Liver (tissue), 9 donors: ENCODE data around the gene ZNF888. TPM values are rescaled to one million over a fixed set of nuclear protein-coding genes. Genes with fewer than 3 reads are reported as not detected.

Source experiments
- DNase-seq: peaks from one replicate; pipeline ENCODE4 v3.0.0-alpha.2; 2017; ENCODE audit warnings: low spot score
- H3K27ac ChIP-seq, 2 donors: one replicate each; pipeline ENCODE4 v1.7.0; 2013; ENCODE audit warnings: inconsistent platforms in 2 of 2, low read length in 2 of 2, control low read depth in 1 of 2, low read depth in 1 of 2, mild to moderate bottlenecking in 1 of 2
- H3K27me3 ChIP-seq, 4 donors: one replicate each; pipeline versions ENCODE4 v1.6.1 to v1.7.0; 2013; ENCODE audit warnings: low read length in 3 of 4, inconsistent platforms in 1 of 4, mild to moderate bottlenecking in 1 of 4, moderate library complexity in 1 of 4; ENCODE audit not compliant: control insufficient read depth in 4 of 4, insufficient read depth in 4 of 4
- H3K36me3 ChIP-seq, 4 donors: one replicate each; pipeline versions ENCODE4 v1.6.1 to v1.7.0; 2013; ENCODE audit warnings: low read length in 3 of 4, mild to moderate bottlenecking in 3 of 4, low read depth in 1 of 4, moderate library complexity in 1 of 4; ENCODE audit not compliant: control insufficient read depth in 4 of 4, insufficient read depth in 3 of 4
- H3K4me1 ChIP-seq, 4 donors: one replicate each; pipeline versions ENCODE4 v1.6.1 to v1.7.0; 2013; ENCODE audit warnings: low read length in 3 of 4, mild to moderate bottlenecking in 3 of 4, moderate library complexity in 1 of 4; ENCODE audit not compliant: control insufficient read depth in 4 of 4, insufficient read depth in 4 of 4
- H3K4me3 ChIP-seq, 3 donors: one replicate each; pipeline versions ENCODE4 v1.6.1 to v1.7.0; 2013; ENCODE audit warnings: low read length in 3 of 3, control low read depth in 1 of 3, low read depth in 1 of 3, mild to moderate bottlenecking in 1 of 3
- H3K9ac ChIP-seq, 2 donors: one replicate each; pipeline ENCODE4 v1.7.0; 2013; ENCODE audit warnings: low read length in 2 of 2, mild to moderate bottlenecking in 2 of 2, moderate library complexity in 2 of 2, control low read depth in 1 of 2, low read depth in 1 of 2
- H3K9me3 ChIP-seq, 4 donors: one replicate each; pipeline versions ENCODE4 v1.6.1 to v1.7.0; 2013; ENCODE audit warnings: low read length in 3 of 4; ENCODE audit not compliant: control insufficient read depth in 4 of 4
- ATF3 ChIP-seq: IDR thresholded peaks from 2 replicates; pipeline ENCODE4 v1.6.1; 2016; ENCODE audit warnings: antibody characterized with exemption
- EGR1 ChIP-seq, 2 donors: IDR thresholded peaks; 2 replicates each; pipeline ENCODE4 v1.6.1; 2016 to 2018; ENCODE audit warnings: antibody characterized with exemption in 2 of 2, low read depth in 2 of 2
- FOXA1 ChIP-seq: IDR thresholded peaks from 2 replicates; pipeline ENCODE4 v1.6.1; 2016; ENCODE audit warnings: antibody characterized with exemption
- FOXA2 ChIP-seq: IDR thresholded peaks from 2 replicates; pipeline ENCODE4 v1.6.1; 2016; ENCODE audit warnings: antibody characterized with exemption
- GABPA ChIP-seq, 2 donors: IDR thresholded peaks in 1 of 2; conservative IDR thresholded peaks in 1 of 2; 2 replicates each; pipeline ENCODE4 v1.6.1; 2016; ENCODE audit warnings: antibody characterized with exemption in 2 of 2, mild to moderate bottlenecking in 1 of 2, moderate library complexity in 1 of 2
- HNF4G ChIP-seq: IDR thresholded peaks from 2 replicates; pipeline ENCODE4 v1.6.1; 2016; ENCODE audit warnings: antibody characterized with exemption
- JUND ChIP-seq, 2 donors: IDR thresholded peaks; 2 replicates each; pipeline ENCODE4 v1.6.1; 2016; ENCODE audit warnings: antibody characterized with exemption in 2 of 2
- MAX ChIP-seq: IDR thresholded peaks from 2 replicates; pipeline ENCODE4 v1.6.1; 2016; ENCODE audit warnings: antibody characterized with exemption
- NR2F2 ChIP-seq: IDR thresholded peaks from 2 replicates; pipeline ENCODE4 v1.6.1; 2016; ENCODE audit warnings: antibody characterized with exemption
- RAD21 ChIP-seq, 2 donors: IDR thresholded peaks; 2 replicates each; pipeline ENCODE4 v1.6.1; 2016; ENCODE audit warnings: antibody characterized with exemption in 2 of 2, mild to moderate bottlenecking in 2 of 2
- REST ChIP-seq: IDR thresholded peaks from 2 replicates; pipeline ENCODE4 v1.6.1; 2016; ENCODE audit warnings: antibody characterized with exemption, mild to moderate bottlenecking
- RXRA ChIP-seq, 2 donors: IDR thresholded peaks; 2 replicates each; pipeline ENCODE4 v1.6.1; 2017 to 2018; ENCODE audit warnings: antibody characterized with exemption in 2 of 2, mild to moderate bottlenecking in 1 of 2
- SP1 ChIP-seq: IDR thresholded peaks from 2 replicates; pipeline ENCODE4 v1.6.1; 2018; ENCODE audit warnings: antibody characterized with exemption, mild to moderate bottlenecking
- TAF1 ChIP-seq: conservative IDR thresholded peaks from 2 replicates; pipeline ENCODE4 v1.6.1; 2016; ENCODE audit warnings: antibody characterized with exemption, mild to moderate bottlenecking
- YY1 ChIP-seq: IDR thresholded peaks from 2 replicates; pipeline ENCODE4 v1.6.1; 2016; ENCODE audit warnings: antibody characterized with exemption, mild to moderate bottlenecking
- ZBTB33 ChIP-seq: IDR thresholded peaks from 2 replicates; pipeline ENCODE4 v1.6.1; 2016; ENCODE audit warnings: antibody characterized with exemption
- WGBS: extraction: QIAGEN DNeasy Blood & Tissue Kit; methylation state at CpG from one replicate; pipeline ENCODE4 v1.1.7; 2013; 5-methylcytosine and 5-hydroxymethylcytosine counted together
- polyA plus RNA-seq, 2 donors: library from polyadenylated mRNA; stranded (reverse) in 1 of 2; unstranded in 1 of 2; fragments of 200-250 nt in 1 of 2; fragments of >200 nt in 1 of 2; fragmentation: Nextera tagmentation in 1 of 2; extraction: Ambion mirVana in 1 of 2; gene quantifications; one replicate each; pipeline versions ENCODE4 v1.2.1 to v1.2.3, GENCODE V29; 2013 to 2015
- total RNA-seq, 2 donors: library from RNA; depleted of rRNA; stranded (reverse); fragments of >200 nt; gene quantifications; one replicate each; pipeline ENCODE4 v1.2.3, GENCODE V29; 2014
- donor health status: healthy.
- donor health status: healthy.
- donor health status: healthy.
- donor health status: healthy.
- donor health status: healthy.

Gene ZNF888
- total RNA-seq = 1 to 10 TPM; 1.2 to 9.0 TPM
- under 1 TPM; 0.11 to 0.25 TPM for polyA plus RNA-seq

- TF ChIP-seq MAX (no peak), SP1 (peak; percentile 39)
- no peaks in the 10 kb centered on the region for H3K27me3 ChIP-seq
- peak within 1 kb of the TSS; percentile 42 to 71 (median 69) for H3K4me3 ChIP-seq
- H3K27ac ChIP-seq = peak within 1 kb of the TSS; percentile 64 to 72
- H3K36me3 ChIP-seq = no peaks in the 10 kb centered on the region
- WGBS = 4% methylated on average over 55 of the region's 55 CpGs
- H3K9ac ChIP-seq = peak within 1 kb of the TSS; percentile 47 to 83
- peaks cover 0 to 4% (median under 1%) of the 10 kb centered on the region in 4 donors for H3K9me3 ChIP-seq
- peak; percentile 97 for DNase-seq
- H3K4me1 ChIP-seq = no peaks in the 10 kb centered on the region
Observed at GRCh38 chr19:52922841-52923777, at the start of gene ZNF888. ZNF888 (minus strand) TSS chr19:52923428; CDS start chr19:52917873, 5,555 bp downstream.

- DNase-seq = no peak
- 90% methylated on average over 2 of the region's 2 CpGs for WGBS
- Histone ChIP-seq H3K27me3 (no peaks in the 10 kb centered on the region), H3K36me3 (no peaks in the 10 kb centered on the region), H3K9ac (no peak overlapping the region), H3K9me3 (peaks cover 5 to 19% (median 10%) of the 10 kb centered on the region in 4 donors), H3K27ac (no peak overlapping the region), H3K4me3 (no peak overlapping the region), H3K4me1 (peaks cover 2 to 4% (median 4%) of the 10 kb centered on the region in 4 donors)
- TF ChIP-seq REST (no peak), ATF3 (no peak), YY1 (no peak), EGR1 (IDR thresholded peaks at IDR 0.05; ENCODE audit: low read depth in 2 of 2) (no peak), FOXA2 (no peak), ZBTB33 (no peak), SP1 (no peak), JUND (IDR thresholded peaks at IDR 0.05) (no peak), FOXA1 (no peak), HNF4G (no peak), NR2F2 (no peak), RAD21 (IDR thresholded peaks at IDR 0.05) (no peak), GABPA (IDR thresholded peaks at IDR 0.05 in 1 of 2, conservative IDR thresholded peaks at IDR 0.05 in 1 of 2) (no peak), TAF1 (no peak), RXRA (IDR thresholded peaks at IDR 0.05) (no peak)
Observed at GRCh38 chr19:52967772-52968171, 44.5 kb upstream of the ZNF888 start.
